ENCODE results near the gene CCDC197.

DNA sequence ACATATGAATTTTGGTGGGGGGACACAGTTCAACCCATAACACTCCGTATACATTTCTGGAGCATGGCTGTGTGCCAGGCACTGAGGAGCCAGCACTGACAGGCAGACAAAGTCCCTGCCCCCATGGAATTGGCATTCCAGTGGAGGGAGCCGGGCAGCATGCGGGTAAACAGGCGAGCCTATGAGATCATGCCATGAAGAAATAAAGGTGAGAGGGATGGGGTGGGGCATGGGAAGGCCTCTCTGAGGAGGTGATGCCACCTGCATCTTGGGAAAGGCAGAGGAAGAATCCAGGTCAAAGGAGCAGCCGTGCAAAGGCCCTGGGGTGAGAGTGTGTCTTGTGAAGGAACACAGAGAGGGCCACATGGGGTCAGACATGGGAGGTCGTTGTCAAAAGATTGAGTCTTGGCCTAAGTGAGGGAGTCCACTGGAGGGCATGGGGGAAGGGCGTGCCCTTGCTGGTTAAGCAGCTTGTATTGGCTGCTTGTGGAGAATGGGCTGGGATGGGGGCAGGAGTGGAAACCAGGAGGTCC lies 32.6 kb downstream of the CCDC197 start:
- TF ChIP-seq, protein P1, sequence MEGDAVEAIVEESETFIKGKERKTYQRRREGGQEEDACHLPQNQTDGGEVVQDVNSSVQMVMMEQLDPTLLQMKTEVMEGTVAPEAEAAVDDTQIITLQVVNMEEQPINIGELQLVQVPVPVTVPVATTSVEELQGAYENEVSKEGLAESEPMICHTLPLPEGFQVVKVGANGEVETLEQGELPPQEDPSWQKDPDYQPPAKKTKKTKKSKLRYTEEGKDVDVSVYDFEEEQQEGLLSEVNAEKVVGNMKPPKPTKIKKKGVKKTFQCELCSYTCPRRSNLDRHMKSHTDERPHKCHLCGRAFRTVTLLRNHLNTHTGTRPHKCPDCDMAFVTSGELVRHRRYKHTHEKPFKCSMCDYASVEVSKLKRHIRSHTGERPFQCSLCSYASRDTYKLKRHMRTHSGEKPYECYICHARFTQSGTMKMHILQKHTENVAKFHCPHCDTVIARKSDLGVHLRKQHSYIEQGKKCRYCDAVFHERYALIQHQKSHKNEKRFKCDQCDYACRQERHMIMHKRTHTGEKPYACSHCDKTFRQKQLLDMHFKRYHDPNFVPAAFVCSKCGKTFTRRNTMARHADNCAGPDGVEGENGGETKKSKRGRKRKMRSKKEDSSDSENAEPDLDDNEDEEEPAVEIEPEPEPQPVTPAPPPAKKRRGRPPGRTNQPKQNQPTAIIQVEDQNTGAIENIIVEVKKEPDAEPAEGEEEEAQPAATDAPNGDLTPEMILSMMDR (conservative IDR thresholded peaks at IDR 0.05) = no peak
- no peak for TF ChIP-seq EZH2 (IDR thresholded peaks at IDR 0.05; ENCODE audit: low read depth)
